GM21367 (cell line): ENCODE data around the gene RIMS3.

Experiments used
- ATAC-seq: cut with Tn5 transposase; IDR thresholded peaks from one replicate; pipeline ENCODE4 v1.9.1; 2021; ENCODE audit not compliant: unreplicated experiment

Gene RIMS3

GRCh38 chr1:40653851-40654537 lies 11.5 kb downstream of the RIMS3 start:
- no peak for ATAC-seq

- no peak for ATAC-seq
Observed at GRCh38 chr1:40652979-40653378, 12.5 kb downstream of the RIMS3 start.

GRCh38 chr1:40652468-40652867 lies 13.0 kb downstream of the RIMS3 start:
- ATAC-seq, result no peak

- ATAC-seq, result no peak
Observed at GRCh38 chr1:40651138-40651857, 14.2 kb downstream of the RIMS3 start.

GRCh38 chr1:40650075-40650474 lies 15.4 kb downstream of the RIMS3 start:
- ATAC-seq, result no peak

- ATAC-seq, result no peak
Observed at GRCh38 chr1:40649592-40649930, 15.9 kb downstream of the RIMS3 start.

GRCh38 chr1:40648928-40649591 lies 16.4 kb downstream of the RIMS3 start:
- ATAC-seq, result no peak

GRCh38 chr1:40648200-40648599 lies 17.3 kb downstream of the RIMS3 start:
- no peak for ATAC-seq

GRCh38 chr1:40646315-40646714 lies 19.2 kb downstream of the RIMS3 start:
- ATAC-seq, result no peak

- no peak for ATAC-seq
Observed at GRCh38 chr1:40645118-40645680, 20.3 kb downstream of the RIMS3 start.

GRCh38 chr1:40641601-40642242 lies 23.8 kb downstream of the RIMS3 start:
- no peak for ATAC-seq

GRCh38 chr1:40640314-40641076 lies 25.0 kb downstream of the RIMS3 start:
- no peak for ATAC-seq

- no peak for ATAC-seq
Observed at GRCh38 chr1:40638097-40639036, 27.1 kb downstream of the RIMS3 start.

- ATAC-seq, result no peak
Observed at GRCh38 chr1:40637470-40638007, 27.9 kb downstream of the RIMS3 start.

GRCh38 chr1:40636777-40637176 lies 28.7 kb downstream of the RIMS3 start:
- no peak for ATAC-seq

GRCh38 chr1:40635763-40636500 lies 29.6 kb downstream of the RIMS3 start:
- no peak for ATAC-seq

- no peak for ATAC-seq
Observed at GRCh38 chr1:40634901-40635655, 30.4 kb downstream of the RIMS3 start.

GRCh38 chr1:40633931-40634376 lies 31.5 kb downstream of the RIMS3 start:
- ATAC-seq, result no peak
